A204.1 (cell line): ENCODE results near the gene CARF.
"Not testable (repeated sequence)": the region's sequence is repeated elsewhere in the genome, so short reads cannot be mapped to it uniquely, and the experiment has no call there.

Source experiments
- FAIRE-seq: peaks from 2 replicates; lab custom pipeline; 2012; peaks lifted over from hg19 to GRCh38; lab: Jason Lieb, UNC

Gene CARF

GRCh38 chr2:202911512-202912341, at the start of gene CARF, which contains the start of gene WDR12:
Gene CARF (plus strand): TSS chr2:202912275. CDS start chr2:202941903, 29,628 bp downstream.
Gene WDR12 (minus strand): TSS chr2:202911673. CDS start chr2:202911476, 197 bp downstream.
- peak; percentile 3 for FAIRE-seq

- FAIRE-seq, result no peak
Observed at GRCh38 chr2:202870431-202871299, 41.4 kb upstream of the CARF start.

- no peak for FAIRE-seq
Observed at GRCh38 chr2:202871300-202872141, 40.6 kb upstream of the CARF start, which contains the start of gene ICA1L. Gene ICA1L (minus strand): TSS chr2:202871766. CDS start chr2:202829009, 42,757 bp downstream.

- no peak for FAIRE-seq
Observed at GRCh38 chr2:202877699-202878098, 34.4 kb upstream of the CARF start.

- FAIRE-seq, result no peak
Observed at GRCh38 chr2:202881570-202881969, 30.5 kb upstream of the CARF start.

GRCh38 chr2:202883987-202884675, 27.9 kb upstream of the CARF start:
- FAIRE-seq, result no peak

- FAIRE-seq, result no peak
Observed at GRCh38 chr2:202885190-202885589, 26.9 kb upstream of the CARF start.

- FAIRE-seq, result not testable (repeated sequence)
Observed at GRCh38 chr2:202905507-202905906, 6.6 kb upstream of the CARF start.

- FAIRE-seq, result no peak
Observed at GRCh38 chr2:202908186-202908585, 3.9 kb upstream of the CARF start.

- FAIRE-seq, result no peak
Observed at GRCh38 chr2:202909394-202910192, 2.5 kb upstream of the CARF start.

- not testable (repeated sequence) for FAIRE-seq
Observed at GRCh38 chr2:202910250-202910649, 1.8 kb upstream of the CARF start.

GRCh38 chr2:202910698-202911097, 1.4 kb upstream of the CARF start:
- FAIRE-seq, result no peak

- FAIRE-seq, result no peak
Observed at GRCh38 chr2:202911203-202911511, 918 bp upstream of the CARF start.

GRCh38 chr2:202912342-202913201, 497 bp downstream of the CARF start:
- FAIRE-seq, result not testable (repeated sequence)

GRCh38 chr2:202918860-202919259, 6.8 kb downstream of the CARF start:
- no peak for FAIRE-seq

- no peak for FAIRE-seq
Observed at GRCh38 chr2:202932425-202933138, 20.5 kb downstream of the CARF start.

- no peak for FAIRE-seq
Observed at GRCh38 chr2:202933139-202933510, 21.1 kb downstream of the CARF start.

- FAIRE-seq, result no peak
Observed at GRCh38 chr2:202933958-202934357, 21.9 kb downstream of the CARF start.

- no peak for FAIRE-seq
Observed at GRCh38 chr2:202934456-202934855, 22.4 kb downstream of the CARF start.
